SJSA1 (cell line): Measurements from ENCODE around the gene CCS. TPM values are rescaled to one million over a fixed set of nuclear protein-coding genes. Genes with fewer than 3 reads are reported as not detected.
"Not testable (repeated sequence)": the region's sequence is repeated elsewhere in the genome, so short reads cannot be mapped to it uniquely, and the experiment has no call there.

ENCODE experiments used
- DNase-seq, 2 experiments: peaks; one replicate each; pipeline ENCODE4 v3.0.0-alpha.2; 2015 to 2020; ENCODE audit warnings: low spot score in 2 of 2, low read depth in 1 of 2
- H3K27ac ChIP-seq: fragments of 250-450 bp; sonication (Bioruptor Pico); 2 replicates; pipeline ENCODE4 v1.5.1; 2020; ENCODE audit warnings: mild to moderate bottlenecking, moderate library complexity
- H3K27me3 ChIP-seq: fragments of 250-450 bp; sonication (Bioruptor Pico); replicated peaks from 2 replicates; pipeline ENCODE4 v1.5.1; 2020; ENCODE audit warnings: mild to moderate bottlenecking, moderate library complexity
- H3K36me3 ChIP-seq: fragments of 250-450 bp; sonication (Bioruptor Pico); 2 replicates; pipeline ENCODE4 v1.5.1; 2020; ENCODE audit warnings: mild to moderate bottlenecking
- H3K4me1 ChIP-seq: fragments of 250-450 bp; sonication (Bioruptor Pico); replicated peaks from 2 replicates; pipeline ENCODE4 v1.6.1; 2021; ENCODE audit warnings: mild to moderate bottlenecking
- H3K4me3 ChIP-seq: fragments of 250-450 bp; sonication (Bioruptor Pico); 2 replicates; pipeline ENCODE4 v1.5.1; 2020; ENCODE audit warnings: mild to moderate bottlenecking
- H3K9me3 ChIP-seq: fragments of 250-450 bp; sonication (Bioruptor Pico); replicated peaks from 2 replicates; pipeline ENCODE4 v1.5.1; 2020; ENCODE audit warnings: mild to moderate bottlenecking
- total RNA-seq: library from RNA; depleted of rRNA; stranded (reverse); fragments of >200 nt; shearing (Covaris generic); gene quantifications from 2 replicates; pipeline ENCODE4 v1.2.3, GENCODE V29; 2014

Gene CCS
- total RNA-seq, 1 experiment from 2014 or later = 44.8 TPM

GRCh38 chr11:66632952-66633351 lies 40.0 kb downstream of the CCS start:
- Histone ChIP-seq H3K36me3 (peaks cover 97% of the 10 kb centered on the region), H3K9me3 (no peaks in the 10 kb centered on the region), H3K27ac (no peak overlapping the region), H3K4me1 (peaks cover 8% of the 10 kb centered on the region), H3K4me3 (no peak overlapping the region), H3K27me3 (no peaks in the 10 kb centered on the region)
- DNase-seq = no peak

DNA sequence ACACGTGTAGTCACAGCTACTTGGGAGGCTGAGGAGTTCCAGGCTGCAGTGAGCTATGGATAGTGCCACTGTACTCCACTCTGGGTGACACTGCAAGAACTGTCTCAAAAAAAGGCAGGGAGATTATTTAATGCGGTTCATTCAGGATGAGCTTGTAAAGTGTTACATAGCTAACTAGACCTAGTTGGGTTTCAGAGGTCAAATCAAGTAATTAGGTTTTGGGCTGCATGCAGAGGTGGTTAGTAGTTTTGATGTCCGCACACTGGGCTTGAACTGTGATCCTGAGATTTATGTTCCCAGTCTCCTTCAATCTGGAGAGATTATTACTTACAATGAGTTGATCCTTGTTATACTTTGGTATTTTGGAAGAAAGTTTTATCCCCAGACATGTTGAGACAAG lies 43.4 kb downstream of the CCS start:
- no peaks in the 10 kb centered on the region for H3K9me3 ChIP-seq
- H3K4me3 ChIP-seq = no peak overlapping the region
- H3K27ac ChIP-seq = no peak overlapping the region
- no peak for DNase-seq
- H3K36me3 ChIP-seq = peaks cover 94% of the 10 kb centered on the region
- H3K27me3 ChIP-seq = no peaks in the 10 kb centered on the region
- H3K4me1 ChIP-seq = peaks cover 33% of the 10 kb centered on the region

DNA sequence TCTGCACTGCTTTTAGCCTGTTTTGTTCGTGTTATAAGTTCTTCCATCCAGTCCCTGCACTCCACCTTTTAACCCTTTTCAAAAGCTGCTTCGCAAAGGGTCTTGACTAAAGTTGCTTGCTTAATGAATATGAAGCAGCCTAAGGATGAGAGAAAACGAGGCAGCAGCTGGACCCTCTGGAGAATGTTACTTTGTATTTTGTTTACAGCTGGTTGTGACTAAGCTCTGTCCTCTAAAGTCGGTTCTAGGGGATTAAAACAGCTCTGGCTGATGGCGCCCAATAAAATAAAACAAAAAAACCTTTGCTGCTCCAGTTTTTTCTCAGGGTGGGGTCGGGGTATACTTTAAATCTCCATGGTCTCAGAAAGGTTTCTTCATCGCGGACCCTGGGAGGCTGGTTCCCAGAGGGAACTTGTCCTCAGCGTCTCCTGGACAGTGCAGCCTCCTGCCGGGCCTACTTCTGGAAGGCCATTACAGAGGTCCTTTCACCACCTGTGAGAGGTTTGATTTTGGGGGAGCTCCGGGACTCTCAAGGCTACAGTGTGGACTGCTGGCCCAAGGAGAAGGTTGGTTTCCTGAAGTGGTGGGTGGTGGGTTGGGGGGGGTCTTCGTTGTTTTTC lies 44.7 kb downstream of the CCS start:
- DNase-seq = no peak

GRCh38 chr11:66638177-66639065 lies 45.4 kb downstream of the CCS start, which contains the start of gene RBM4:
Gene RBM4, plus strand, starts transcription at chr11:66638703. Its CDS starts 1,009 bp downstream, at chr11:66639712.
- Histone ChIP-seq H3K4me3 (peak within 1 kb of the TSS; percentile 58), H3K27me3 (no peaks in the 10 kb centered on the region), H3K4me1 (peaks cover 39% of the 10 kb centered on the region), H3K36me3 (peaks cover 94% of the 10 kb centered on the region), H3K27ac (peak within 1 kb of the TSS; percentile 56), H3K9me3 (no peaks in the 10 kb centered on the region)
- DNase-seq = peak; percentile 100

More for the DNA sequence above, 44.7 kb downstream of the CCS start:
- Histone ChIP-seq H3K4me3 (peak overlapping the region; percentile 58), H3K4me1 (peaks cover 39% of the 10 kb centered on the region), H3K27ac (no peak overlapping the region), H3K27me3 (no peaks in the 10 kb centered on the region), H3K9me3 (no peaks in the 10 kb centered on the region), H3K36me3 (peaks cover 94% of the 10 kb centered on the region)

DNA sequence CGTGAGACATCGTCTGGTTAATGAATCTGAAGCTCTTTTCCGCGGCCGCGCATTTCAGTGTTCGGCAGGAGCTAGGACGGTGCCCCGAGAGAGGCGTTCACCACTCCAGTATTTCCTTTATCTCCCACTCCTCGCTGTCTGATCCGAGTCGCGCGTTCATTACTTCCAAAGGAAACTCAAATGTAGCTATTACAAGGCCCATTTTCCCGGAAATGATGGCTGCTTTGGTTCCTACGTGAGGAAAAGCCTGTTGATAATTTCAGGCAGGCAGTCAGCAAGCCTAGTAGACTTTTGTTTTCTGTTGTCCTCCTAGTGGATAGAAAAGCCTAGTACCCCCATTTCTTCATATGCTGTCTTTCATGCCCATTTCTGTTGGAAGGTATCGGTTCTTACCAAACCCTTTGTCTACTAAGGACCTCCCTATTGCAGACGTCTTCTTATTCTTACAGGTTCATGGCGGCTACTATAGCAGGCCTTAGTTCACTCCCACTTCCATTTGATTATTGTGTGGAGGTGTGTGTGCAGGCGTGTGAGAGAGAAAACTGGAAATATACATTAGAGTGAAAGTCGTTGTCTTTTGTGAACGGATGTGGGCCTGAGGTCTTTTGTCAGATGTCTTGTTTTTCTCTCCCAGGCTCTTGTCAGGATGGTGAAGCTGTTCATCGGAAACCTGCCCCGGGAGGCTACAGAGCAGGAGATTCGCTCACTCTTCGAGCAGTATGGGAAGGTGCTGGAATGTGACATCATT lies 46.3 kb downstream of the CCS start:
- DNase-seq = no peak
- peak overlapping the region; percentile 56 for H3K27ac ChIP-seq
- no peaks in the 10 kb centered on the region for H3K9me3 ChIP-seq
- H3K4me1 ChIP-seq = peaks cover 39% of the 10 kb centered on the region
- no peaks in the 10 kb centered on the region for H3K27me3 ChIP-seq
- H3K4me3 ChIP-seq = peak overlapping the region; percentile 58
- peaks cover 94% of the 10 kb centered on the region for H3K36me3 ChIP-seq

GRCh38 chr11:66639814-66640340 lies 46.9 kb downstream of the CCS start:
- H3K27ac ChIP-seq, DNase-seq, H3K27me3 ChIP-seq, H3K9me3 ChIP-seq: not testable (repeated sequence)
- H3K36me3 ChIP-seq = peaks cover 94% of the 10 kb centered on the region
- H3K4me1 ChIP-seq = peaks cover 39% of the 10 kb centered on the region
- peak overlapping the region; percentile 58 for H3K4me3 ChIP-seq

DNA sequence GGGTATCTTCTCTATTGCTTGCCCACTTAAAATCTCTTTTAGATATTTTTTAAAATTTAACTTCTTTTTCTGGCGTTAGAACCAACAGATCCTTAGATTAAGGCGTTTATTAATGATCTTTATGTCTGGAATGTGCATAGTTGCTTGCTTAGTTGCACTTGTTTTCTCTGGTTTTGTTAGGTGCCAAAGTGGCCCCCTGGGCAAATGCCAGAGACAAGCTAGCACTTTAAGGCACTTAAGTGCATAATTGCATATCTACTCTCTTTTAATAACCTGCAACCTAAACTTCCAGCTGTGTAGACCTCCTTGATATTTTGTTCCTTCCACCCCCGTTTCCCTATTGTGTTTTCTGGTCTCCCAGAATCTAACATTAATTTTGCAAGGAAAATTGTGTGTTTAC lies 48.8 kb downstream of the CCS start:
- DNase-seq = no peak
- no peaks in the 10 kb centered on the region for H3K27me3 ChIP-seq
- no peak overlapping the region for H3K27ac ChIP-seq
- H3K9me3 ChIP-seq = no peaks in the 10 kb centered on the region
- peaks cover 39% of the 10 kb centered on the region for H3K4me1 ChIP-seq
- peaks cover 96% of the 10 kb centered on the region for H3K36me3 ChIP-seq
- H3K4me3 ChIP-seq = no peak overlapping the region

GRCh38 chr11:66643745-66644437 lies 50.9 kb downstream of the CCS start:
- no peak overlapping the region for H3K4me3 ChIP-seq
- no peaks in the 10 kb centered on the region for H3K9me3 ChIP-seq
- peaks cover 100% of the 10 kb centered on the region for H3K36me3 ChIP-seq
- H3K27ac ChIP-seq = no peak overlapping the region
- DNase-seq = no peak
- peaks cover 28% of the 10 kb centered on the region for H3K4me1 ChIP-seq
- no peaks in the 10 kb centered on the region for H3K27me3 ChIP-seq

DNA sequence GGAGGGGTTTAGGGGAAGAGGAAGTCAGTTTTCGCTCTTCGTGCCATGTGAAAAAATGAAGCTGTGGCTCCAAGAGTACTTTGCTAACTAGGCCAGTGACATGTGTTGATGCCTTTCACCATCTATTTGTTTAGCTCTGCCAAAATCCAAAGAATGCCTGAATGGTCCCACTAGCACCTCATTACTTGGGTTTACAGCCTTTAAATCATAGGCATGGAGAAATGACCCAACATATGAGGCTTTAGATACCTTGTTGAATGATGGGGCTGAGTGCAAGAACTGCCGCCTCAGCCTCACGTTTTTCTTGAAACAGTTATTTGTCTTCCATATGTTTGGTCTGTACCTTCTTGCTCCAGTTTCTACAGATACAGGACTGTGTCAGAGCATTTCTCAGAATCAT lies 53.8 kb downstream of the CCS start:
- no peaks in the 10 kb centered on the region for H3K27me3 ChIP-seq
- DNase-seq = no peak
- H3K36me3 ChIP-seq = peaks cover 100% of the 10 kb centered on the region
- H3K4me1 ChIP-seq = peaks cover 2% of the 10 kb centered on the region
- no peak overlapping the region for H3K27ac ChIP-seq
- no peak overlapping the region for H3K4me3 ChIP-seq
- no peaks in the 10 kb centered on the region for H3K9me3 ChIP-seq

DNA sequence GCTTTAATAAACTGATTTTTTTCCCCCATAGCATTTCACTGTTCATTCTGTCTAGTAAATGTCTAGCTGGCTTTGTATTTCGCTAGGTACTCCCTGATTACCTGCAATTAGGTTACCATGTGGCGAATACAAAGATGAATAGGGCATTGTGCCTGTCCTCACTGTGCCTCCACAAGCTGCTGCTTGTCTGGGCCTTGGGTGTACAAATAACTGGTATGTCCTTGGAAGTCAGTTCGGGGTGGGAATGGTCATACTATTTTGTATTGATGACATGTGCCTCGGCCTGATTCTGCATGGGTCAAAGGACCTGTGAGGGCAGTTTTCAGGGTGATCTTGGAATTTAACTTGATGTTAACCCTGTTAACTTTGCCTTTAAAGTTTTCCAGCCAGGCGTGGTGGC lies 56.9 kb downstream of the CCS start:
- DNase-seq = no peak
- Histone ChIP-seq H3K4me1 (no peaks in the 10 kb centered on the region), H3K27ac (no peak overlapping the region), H3K4me3 (no peak overlapping the region), H3K9me3 (no peaks in the 10 kb centered on the region), H3K27me3 (no peaks in the 10 kb centered on the region), H3K36me3 (peaks cover 100% of the 10 kb centered on the region)

- no peaks in the 10 kb centered on the region for H3K27me3 ChIP-seq
- H3K27ac ChIP-seq = no peak overlapping the region
- no peak overlapping the region for H3K4me3 ChIP-seq
- DNase-seq = no peak
- H3K9me3 ChIP-seq = no peaks in the 10 kb centered on the region
- no peaks in the 10 kb centered on the region for H3K4me1 ChIP-seq
- H3K36me3 ChIP-seq = peaks cover 100% of the 10 kb centered on the region
These were observed 58.0 kb downstream of the CCS start for GRCh38 chr11:66651016-66651415.

GRCh38 chr11:66652651-66653050 lies 59.7 kb downstream of the CCS start:
- Histone ChIP-seq H3K9me3 (no peaks in the 10 kb centered on the region), H3K4me1 (no peaks in the 10 kb centered on the region), H3K27me3 (no peaks in the 10 kb centered on the region), H3K4me3 (no peak overlapping the region), H3K27ac (no peak overlapping the region), H3K36me3 (peaks cover 100% of the 10 kb centered on the region)
- no peak for DNase-seq

- H3K9me3 ChIP-seq = no peaks in the 10 kb centered on the region
- no peak for DNase-seq
- H3K27ac ChIP-seq = no peak overlapping the region
- H3K4me3 ChIP-seq = no peak overlapping the region
- H3K36me3 ChIP-seq = peaks cover 100% of the 10 kb centered on the region
- no peaks in the 10 kb centered on the region for H3K27me3 ChIP-seq
- H3K4me1 ChIP-seq = no peaks in the 10 kb centered on the region
These were observed 60.1 kb downstream of the CCS start for GRCh38 chr11:66653123-66653522.
